Transverse colon (tissue), 4 donors: ENCODE results near the gene TNFSF10. TPM values are rescaled to one million over a fixed set of nuclear protein-coding genes. Genes with fewer than 3 reads are reported as not detected.

Source experiments
- DNase-seq: peaks from one replicate; pipeline ENCODE4 v3.0.0-alpha.2; 2019
- H3K27ac ChIP-seq, 4 donors: fragments of 200-600 bp; sonication (generic); 2 replicates each; pipeline ENCODE4 v1.5.1; 2016 to 2018; ENCODE audit warnings: inconsistent platforms in 4 of 4
- H3K27me3 ChIP-seq: fragments of 200-600 bp; sonication (generic); 2 replicates; pipeline ENCODE4 v1.5.1; 2017; ENCODE audit warnings: inconsistent platforms
- H3K36me3 ChIP-seq, 4 donors: fragments of 200-600 bp; sonication (generic); 2 replicates each; pipeline ENCODE4 v1.5.1; 2017 to 2019; ENCODE audit warnings: inconsistent platforms in 4 of 4
- H3K4me1 ChIP-seq, 4 donors: fragments of 200-600 bp; sonication (generic); 2 replicates each; pipeline ENCODE4 v1.5.1; 2017 to 2020; ENCODE audit warnings: inconsistent platforms in 4 of 4
- H3K4me3 ChIP-seq, 4 donors: fragments of 200-600 bp; sonication (generic); 1 replicate in 1 of 4; 2 replicates in 3 of 4; pipeline versions ENCODE4 v1.5.1 to v1.6.1; 2017 to 2019; ENCODE audit warnings: inconsistent platforms in 4 of 4
- H3K9me3 ChIP-seq, 2 donors: fragments of 200-600 bp; sonication (generic); 2 replicates each; pipeline ENCODE4 v1.5.1; 2017 to 2019; ENCODE audit warnings: inconsistent platforms in 2 of 2
- CTCF ChIP-seq, 5 experiments: fragments of 200-600 bp in 3 of 5; fragments of 450-650 bp in 2 of 5; sonication (generic) in 3 of 5; IDR thresholded peaks; 1 replicate in 2 of 5; 2 replicates in 3 of 5; pipeline ENCODE4 v1.5.1; 2016 to 2017; ENCODE audit warnings: antibody characterized with exemption in 5 of 5, inconsistent platforms in 3 of 5, mild to moderate bottlenecking in 2 of 5, moderate library complexity in 1 of 5
- EP300 ChIP-seq: sonication (generic); formaldehyde crosslinking; IDR thresholded peaks from one replicate; pipeline ENCODE4 v1.6.1; 2017; ENCODE audit warnings: antibody characterized with exemption, low read depth
- POLR2A ChIP-seq: fragments of 450-650 bp; IDR thresholded peaks from one replicate; pipeline ENCODE4 v1.6.1; 2016; ENCODE audit warnings: antibody characterized with exemption, mild to moderate bottlenecking, moderate library complexity
- POLR2AphosphoS5 ChIP-seq, 3 donors: sonication (generic); formaldehyde crosslinking; IDR thresholded peaks; one replicate each; pipeline ENCODE4 v1.6.1; 2016; ENCODE audit warnings: antibody characterized with exemption in 3 of 3
- WGBS, 2 donors: methylation state at CpG; one replicate each; pipeline ENCODE4 v1.1.5; 2018; ENCODE audit warnings: low coverage in 1 of 2; 5-methylcytosine and 5-hydroxymethylcytosine counted together
- in situ Hi-C, 4 donors: fragments of 200-750 bp; cut with MboI; loops; one replicate each; pipeline versions ENCODE4 v1.15.0 to v1.15.1; 2017; ENCODE audit warnings: low sequenced_read_pairs in 3 of 4, low pct_ligation_motif_present in 1 of 4, low pct_unique_long_range_greater_than_20kb in 1 of 4
- intact Hi-C: fragments of 100-400 bp; cut with DNase I; formaldehyde crosslinking; loops from one replicate; pipeline ENCODE4 v1.15.1; 2023; ENCODE audit warnings: low total_unique reads
- total RNA-seq, 4 donors: library from RNA; depleted of rRNA; stranded (reverse); fragments of >200 nt; gene quantifications; one replicate each; pipeline ENCODE4 v1.1.0, GENCODE V29; 2016

The TNFSF10 gene
- total RNA-seq, 4 donors from 2014 or later = 73.8 to 150 (median 125) TPM

GRCh38 chr3:172553526-172554252 lies 30.5 kb upstream of the TNFSF10 start:
- Histone ChIP-seq H3K27me3 (no peaks in the 10 kb centered on the region), H3K9me3 (no peaks in the 10 kb centered on the region), H3K36me3 (no peaks in the 10 kb centered on the region), H3K27ac (peak overlapping the region in 1 of 4 donors; percentile 21), H3K4me1 (peaks cover 0 to 20% (median 12%) of the 10 kb centered on the region in 4 donors), H3K4me3 (no peak overlapping the region)
- in situ Hi-C loops (no loop called here), intact Hi-C loops (no loop called here)
- DNase-seq = no peak
- 81 to 92% methylated on average over 5 to 6 of the region's 6 CpGs for WGBS, 2 donors
- TF ChIP-seq EP300 (no peak), POLR2AphosphoS5 (IDR thresholded peaks at IDR 0.05) (no peak), POLR2A (no peak), CTCF (IDR thresholded peaks at IDR 0.05) (no peak)

- H3K27ac ChIP-seq = no peak overlapping the region
- in situ Hi-C loops (no loop called here), intact Hi-C loops (no loop called here)
- TF ChIP-seq POLR2AphosphoS5 (IDR thresholded peaks at IDR 0.05) (no peak), POLR2A (no peak), EP300 (no peak), CTCF (IDR thresholded peaks at IDR 0.05) (no peak)
- no peak for DNase-seq
- no peaks in the 10 kb centered on the region for H3K9me3 ChIP-seq
- peaks cover 0 to 21% (median 12%) of the 10 kb centered on the region in 4 donors for H3K4me1 ChIP-seq
- H3K36me3 ChIP-seq = no peaks in the 10 kb centered on the region
- H3K4me3 ChIP-seq = no peak overlapping the region
- H3K27me3 ChIP-seq = no peaks in the 10 kb centered on the region
These were observed 29.4 kb upstream of the TNFSF10 start for GRCh38 chr3:172552607-172553006.

GRCh38 chr3:172551874-172552273 lies 28.6 kb upstream of the TNFSF10 start:
- intact Hi-C loops (no loop called here), in situ Hi-C loops (no loop called here)
- TF ChIP-seq CTCF (IDR thresholded peaks at IDR 0.05) = no peak
- TF ChIP-seq EP300 = no peak
- TF ChIP-seq POLR2AphosphoS5 (IDR thresholded peaks at IDR 0.05) = no peak
- TF ChIP-seq POLR2A = no peak
- Histone ChIP-seq H3K27ac (no peak overlapping the region), H3K27me3 (no peaks in the 10 kb centered on the region), H3K9me3 (no peaks in the 10 kb centered on the region), H3K36me3 (no peaks in the 10 kb centered on the region), H3K4me3 (no peak overlapping the region), H3K4me1 (peaks cover 0 to 21% (median 13%) of the 10 kb centered on the region in 4 donors)
- no peak for DNase-seq
- 96 to 100% methylated on average over 1 of the region's 1 CpG for WGBS, 2 donors

GRCh38 chr3:172550347-172550943 lies 27.2 kb upstream of the TNFSF10 start:
- TF ChIP-seq EP300 (no peak), CTCF (IDR thresholded peaks at IDR 0.05) (no peak), POLR2AphosphoS5 (IDR thresholded peaks at IDR 0.05) (no peak), POLR2A (no peak)
- intact Hi-C loops (no loop called here), in situ Hi-C loops (no loop called here)
- Histone ChIP-seq H3K36me3 (no peaks in the 10 kb centered on the region), H3K27me3 (no peaks in the 10 kb centered on the region), H3K4me1 (peaks cover 0 to 33% (median 16%) of the 10 kb centered on the region in 4 donors), H3K4me3 (no peak overlapping the region), H3K9me3 (no peaks in the 10 kb centered on the region), H3K27ac (no peak overlapping the region)
- WGBS, 2 donors = 70 to 73% methylated on average over 5 to 6 of the region's 6 CpGs
- no peak for DNase-seq
